ENCODE data around the gene HLA-DPB1. TPM values are rescaled to one million over a fixed set of nuclear protein-coding genes. Genes with fewer than 3 reads are reported as not detected.
"Not testable (repeated sequence)": the region's sequence is repeated elsewhere in the genome, so short reads cannot be mapped to it uniquely, and the experiment has no call there.

HLA-DPB1 gene
- total RNA-seq, 1 donor from 2014 or later = 13.5 TPM

DNA sequence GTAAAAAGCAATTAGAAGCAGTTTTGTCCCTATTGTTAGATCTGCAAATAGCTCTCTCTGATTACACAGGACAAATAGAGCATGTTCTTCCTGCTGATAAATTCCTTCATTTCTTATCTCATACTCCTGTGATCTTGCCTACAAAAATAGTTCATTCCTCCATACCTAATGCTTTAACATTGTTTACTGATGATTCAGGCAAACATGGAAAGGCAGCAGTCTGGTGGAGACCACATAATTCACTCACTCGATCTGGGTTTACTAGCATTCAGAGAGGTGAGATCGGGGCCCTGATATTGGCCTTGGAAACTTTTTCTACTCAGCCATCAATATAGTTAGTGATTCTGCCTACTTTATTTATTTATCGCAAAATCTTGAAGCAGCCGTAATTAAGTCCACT is 22.6 kb upstream of the HLA-DPB1 start:
- TF ChIP-seq, protein P1, sequence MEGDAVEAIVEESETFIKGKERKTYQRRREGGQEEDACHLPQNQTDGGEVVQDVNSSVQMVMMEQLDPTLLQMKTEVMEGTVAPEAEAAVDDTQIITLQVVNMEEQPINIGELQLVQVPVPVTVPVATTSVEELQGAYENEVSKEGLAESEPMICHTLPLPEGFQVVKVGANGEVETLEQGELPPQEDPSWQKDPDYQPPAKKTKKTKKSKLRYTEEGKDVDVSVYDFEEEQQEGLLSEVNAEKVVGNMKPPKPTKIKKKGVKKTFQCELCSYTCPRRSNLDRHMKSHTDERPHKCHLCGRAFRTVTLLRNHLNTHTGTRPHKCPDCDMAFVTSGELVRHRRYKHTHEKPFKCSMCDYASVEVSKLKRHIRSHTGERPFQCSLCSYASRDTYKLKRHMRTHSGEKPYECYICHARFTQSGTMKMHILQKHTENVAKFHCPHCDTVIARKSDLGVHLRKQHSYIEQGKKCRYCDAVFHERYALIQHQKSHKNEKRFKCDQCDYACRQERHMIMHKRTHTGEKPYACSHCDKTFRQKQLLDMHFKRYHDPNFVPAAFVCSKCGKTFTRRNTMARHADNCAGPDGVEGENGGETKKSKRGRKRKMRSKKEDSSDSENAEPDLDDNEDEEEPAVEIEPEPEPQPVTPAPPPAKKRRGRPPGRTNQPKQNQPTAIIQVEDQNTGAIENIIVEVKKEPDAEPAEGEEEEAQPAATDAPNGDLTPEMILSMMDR (IDR thresholded peaks at IDR 0.05; ENCODE audit: unreplicated experiment) = no peak
- Mint-ChIP-seq H3K27ac (peak overlapping the region; percentile 70), H3K4me1 (ENCODE audit: low read depth) (peaks cover 28% of the 10 kb centered on the region), H3K36me3 (ENCODE audit: insufficient read depth) (no peaks in the 10 kb centered on the region), H3K27me3 (peaks cover 18% of the 10 kb centered on the region), H3K4me3 (ENCODE audit: low read depth) (no peak overlapping the region), H3K9me3 (ENCODE audit: low read depth) (no peaks in the 10 kb centered on the region)
- no peak for DNase-seq (ENCODE audit: low spot score, unreplicated experiment)

GRCh38 chr6:33057222-33058150 is 18.3 kb upstream of the HLA-DPB1 start:
- H3K36me3 Mint-ChIP-seq (ENCODE audit: insufficient read depth) = no peaks in the 10 kb centered on the region
- no peaks in the 10 kb centered on the region for H3K9me3 Mint-ChIP-seq (ENCODE audit: low read depth)
- H3K4me3 Mint-ChIP-seq (ENCODE audit: low read depth) = no peak overlapping the region
- DNase-seq (ENCODE audit: low spot score, unreplicated experiment) = no peak
- H3K27ac Mint-ChIP-seq = no peak overlapping the region
- H3K27me3 Mint-ChIP-seq = peaks cover 20% of the 10 kb centered on the region
- TF ChIP-seq, protein P1 (IDR thresholded peaks at IDR 0.05; ENCODE audit: unreplicated experiment) = no peak
- peaks cover 10% of the 10 kb centered on the region for H3K4me1 Mint-ChIP-seq (ENCODE audit: low read depth)

DNA sequence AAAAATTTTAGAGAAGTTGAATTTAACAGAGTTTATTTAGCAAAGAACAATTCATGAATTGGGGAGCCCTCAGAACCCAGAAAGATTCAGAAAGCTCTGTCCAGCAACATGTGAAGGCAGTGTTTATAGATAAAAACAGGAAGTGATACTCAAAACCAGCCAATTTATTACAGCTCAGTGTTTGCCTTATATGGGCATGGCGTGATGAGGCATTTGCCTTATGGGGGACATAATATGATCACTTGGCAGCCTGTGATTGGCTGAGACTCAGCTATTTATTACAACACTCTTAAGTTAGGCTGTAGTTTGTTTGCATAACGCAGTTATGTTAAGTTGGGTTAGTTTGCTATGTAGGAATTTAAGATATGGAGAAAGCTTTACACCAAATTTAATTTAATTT is 13.8 kb upstream of the HLA-DPB1 start:
- no peak for DNase-seq (ENCODE audit: low spot score, unreplicated experiment)
- no peaks in the 10 kb centered on the region for H3K36me3 Mint-ChIP-seq (ENCODE audit: insufficient read depth)
- H3K4me3 Mint-ChIP-seq (ENCODE audit: low read depth) = no peak overlapping the region
- peaks cover 2% of the 10 kb centered on the region for H3K4me1 Mint-ChIP-seq (ENCODE audit: low read depth)
- H3K27me3 Mint-ChIP-seq = peaks cover 13% of the 10 kb centered on the region
- TF ChIP-seq, protein P1 (IDR thresholded peaks at IDR 0.05; ENCODE audit: unreplicated experiment) = no peak
- H3K9me3 Mint-ChIP-seq (ENCODE audit: low read depth) = peaks cover 4% of the 10 kb centered on the region
- H3K27ac Mint-ChIP-seq = no peak overlapping the region

- H3K27ac Mint-ChIP-seq; DNase-seq (ENCODE audit: low spot score, unreplicated experiment); H3K4me3 Mint-ChIP-seq (ENCODE audit: low read depth); H3K36me3 Mint-ChIP-seq (ENCODE audit: insufficient read depth); H3K9me3 Mint-ChIP-seq (ENCODE audit: low read depth); H3K4me1 Mint-ChIP-seq (ENCODE audit: low read depth); H3K27me3 Mint-ChIP-seq: not testable (repeated sequence)
Measured at GRCh38 chr6:33063435-33063834, 12.4 kb upstream of the HLA-DPB1 start.

- TF ChIP-seq, protein P1 (IDR thresholded peaks at IDR 0.05; ENCODE audit: unreplicated experiment) = no peak
- H3K4me1 Mint-ChIP-seq (ENCODE audit: low read depth) = peaks cover 2% of the 10 kb centered on the region
- no peak for DNase-seq (ENCODE audit: low spot score, unreplicated experiment)
- H3K27ac Mint-ChIP-seq = no peak overlapping the region
- H3K9me3 Mint-ChIP-seq (ENCODE audit: low read depth) = peaks cover 4% of the 10 kb centered on the region
- H3K27me3 Mint-ChIP-seq = no peaks in the 10 kb centered on the region
- no peak overlapping the region for H3K4me3 Mint-ChIP-seq (ENCODE audit: low read depth)
- no peaks in the 10 kb centered on the region for H3K36me3 Mint-ChIP-seq (ENCODE audit: insufficient read depth)
Measured at GRCh38 chr6:33064723-33065122, 11.1 kb upstream of the HLA-DPB1 start.

DNA sequence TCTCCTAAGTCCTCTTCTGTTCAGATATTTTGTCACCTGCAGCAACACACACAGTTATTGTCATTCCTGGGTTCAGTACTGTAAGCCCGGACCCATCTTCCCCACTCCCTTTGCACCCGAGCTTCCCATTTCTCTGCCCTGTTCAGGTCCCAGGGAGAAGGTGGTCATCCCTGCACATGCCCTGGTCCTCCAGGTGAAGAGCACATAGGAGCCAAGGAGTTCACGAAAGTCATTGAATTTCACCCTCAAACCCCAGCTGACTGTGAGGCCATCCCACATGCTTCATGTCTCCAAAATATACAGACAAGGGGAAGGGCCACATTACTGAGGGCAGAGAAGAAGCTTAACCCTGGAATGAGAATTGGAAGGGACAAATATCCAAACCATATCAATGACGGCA is 10.5 kb upstream of the HLA-DPB1 start:
- Mint-ChIP-seq H3K27me3 (no peaks in the 10 kb centered on the region), H3K4me3 (ENCODE audit: low read depth) (no peak overlapping the region), H3K9me3 (ENCODE audit: low read depth) (peaks cover 4% of the 10 kb centered on the region), H3K36me3 (ENCODE audit: insufficient read depth) (no peaks in the 10 kb centered on the region), H3K27ac (no peak overlapping the region), H3K4me1 (ENCODE audit: low read depth) (peaks cover 2% of the 10 kb centered on the region)
- TF ChIP-seq, protein P1 (IDR thresholded peaks at IDR 0.05; ENCODE audit: unreplicated experiment) = no peak
- DNase-seq (ENCODE audit: low spot score, unreplicated experiment) = no peak

Measured in progenitor cell of endocrine pancreas (in vitro differentiated cells).